C1 segment of cervical spinal cord (tissue), 14 donors: ENCODE results near the gene CARMIL3.
A peak's percentile ranks its signal among the peaks of the same experiment; 100 is the strongest.
"Not testable (repeated sequence)": the region's sequence is repeated elsewhere in the genome, so short reads cannot be mapped to it uniquely, and the experiment has no call there.

Experiments used
- DNase-seq, 14 donors: peaks; one replicate each; lab custom pipeline; 2025; lab: John Stamatoyannopoulos, UW

Gene CARMIL3

DNA sequence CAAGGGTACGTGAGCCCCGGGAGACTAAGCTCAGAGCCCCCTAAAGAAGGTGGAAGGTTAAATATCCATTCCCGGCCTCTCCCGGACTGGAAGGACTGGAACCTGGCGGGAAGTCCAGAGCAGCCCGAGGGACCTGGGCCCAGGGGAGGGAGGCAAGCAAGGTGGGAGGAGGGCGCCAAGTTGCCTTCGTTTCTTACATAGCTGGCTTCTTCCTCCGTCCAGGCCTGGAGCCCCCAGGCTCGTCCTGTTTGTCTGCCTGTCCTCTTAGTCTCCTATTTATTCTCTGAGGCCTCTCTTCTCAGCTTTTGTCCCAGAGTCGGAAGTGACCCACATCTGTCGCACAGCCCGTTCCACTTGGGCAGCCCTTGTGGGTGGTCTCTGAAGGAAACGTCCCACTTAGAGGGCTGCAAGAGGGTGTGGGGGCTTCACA, 43.0 kb downstream of the CARMIL3 start:
- peak in 3 of 14 donors; percentile 30 to 52 (median 41) for DNase-seq

- DNase-seq, result peak in 6 of 14 donors; percentile 14 to 47 (median 34)
These were observed 43.7 kb downstream of the CARMIL3 start for GRCh38 chr14:24095271-24096068.

DNA sequence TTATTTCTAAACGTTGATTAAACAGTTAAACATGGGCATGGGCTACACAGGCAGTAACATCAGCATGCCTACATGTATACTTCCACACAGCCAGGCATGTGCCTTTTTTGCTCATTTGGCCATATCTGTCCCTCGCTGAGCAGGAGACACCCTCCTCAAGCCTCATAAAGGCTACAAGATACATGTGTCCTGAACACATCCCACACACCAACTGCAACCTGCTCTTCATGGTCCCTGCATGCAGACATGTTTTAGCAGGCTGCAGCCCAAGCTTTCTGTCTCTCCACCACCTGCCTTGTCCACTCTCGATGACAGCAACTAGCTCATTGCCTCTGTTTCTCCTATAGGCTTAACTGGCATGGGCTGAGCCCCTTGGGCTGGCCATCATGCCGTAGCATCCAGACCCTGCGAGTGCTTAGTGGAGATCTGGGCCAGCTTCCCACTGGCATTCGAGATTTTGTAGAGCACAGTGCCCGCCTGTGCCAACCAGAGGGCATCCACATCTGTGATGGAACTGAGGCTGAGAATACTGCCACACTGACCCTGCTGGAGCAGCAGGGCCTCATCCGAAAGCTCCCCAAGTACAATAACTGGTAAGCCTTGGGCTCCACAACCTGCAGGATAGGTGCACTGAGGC, 44.9 kb downstream of the CARMIL3 start:
- no peak for DNase-seq

DNA sequence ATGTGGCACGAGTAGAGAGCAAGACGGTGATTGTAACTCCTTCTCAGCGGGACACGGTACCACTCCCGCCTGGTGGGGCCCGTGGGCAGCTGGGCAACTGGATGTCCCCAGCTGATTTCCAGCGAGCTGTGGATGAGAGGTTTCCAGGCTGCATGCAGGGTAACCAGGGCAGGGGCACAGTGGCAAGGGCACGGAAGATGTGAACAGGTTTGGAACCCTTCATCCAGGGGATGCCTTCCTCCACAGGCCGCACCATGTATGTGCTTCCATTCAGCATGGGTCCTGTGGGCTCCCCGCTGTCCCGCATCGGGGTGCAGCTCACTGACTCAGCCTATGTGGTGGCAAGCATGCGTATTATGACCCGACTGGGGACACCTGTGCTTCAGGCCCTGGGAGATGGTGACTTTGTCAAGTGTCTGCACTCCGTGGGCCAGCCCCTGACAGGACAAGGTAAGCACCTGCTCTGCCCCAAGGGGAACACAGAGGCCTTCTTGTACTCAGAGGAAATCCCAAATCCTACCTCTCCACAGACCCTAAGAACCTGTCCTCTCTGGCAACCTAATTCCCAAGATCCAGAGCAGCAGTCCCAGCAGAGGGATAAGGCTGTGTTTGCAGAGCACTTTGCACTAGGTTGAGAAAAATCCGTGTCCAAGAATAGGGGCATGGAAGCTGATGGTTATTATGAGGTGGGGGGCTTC, 46.6 kb downstream of the CARMIL3 start:
- no peak for DNase-seq

DNA sequence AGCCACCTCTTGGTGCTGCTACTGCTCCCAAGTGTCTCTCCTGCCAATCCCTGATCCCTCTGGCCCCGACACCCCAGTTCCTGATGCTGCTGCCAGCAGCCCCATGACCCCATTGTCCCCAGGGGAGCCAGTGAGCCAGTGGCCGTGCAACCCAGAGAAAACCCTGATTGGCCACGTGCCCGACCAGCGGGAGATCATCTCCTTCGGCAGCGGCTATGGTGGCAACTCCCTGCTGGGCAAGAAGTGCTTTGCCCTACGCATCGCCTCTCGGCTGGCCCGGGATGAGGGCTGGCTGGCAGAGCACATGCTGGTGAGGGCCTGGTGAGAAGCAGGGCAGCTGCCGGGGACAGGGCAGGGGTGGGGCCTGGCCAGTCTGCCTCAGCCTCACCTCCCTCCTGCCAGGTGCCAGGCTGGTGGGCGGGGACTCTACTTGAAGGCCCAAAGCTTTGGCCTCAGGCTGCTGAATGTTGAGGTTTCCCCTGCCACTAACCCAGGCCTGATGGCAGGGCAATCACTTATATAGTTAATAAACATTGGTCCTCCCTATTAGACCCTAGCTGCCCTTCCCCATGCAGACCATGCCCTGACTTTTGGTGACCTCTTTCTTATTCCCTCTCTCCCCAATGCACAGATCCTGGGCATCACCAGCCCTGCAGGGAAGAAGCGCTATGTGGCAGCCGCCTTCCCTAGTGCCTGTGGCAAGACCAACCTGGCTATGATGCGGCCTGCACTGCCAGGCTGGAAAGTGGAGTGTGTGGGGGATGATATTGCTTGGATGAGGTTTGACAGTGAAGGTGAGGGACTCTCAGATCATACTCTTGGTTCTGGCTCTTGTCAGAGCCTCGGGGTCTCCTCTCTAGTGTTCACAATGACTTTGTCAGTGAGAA, 47.4 kb downstream of the CARMIL3 start:
- DNase-seq, result peak in 6 of 14 donors; percentile 5 to 31 (median 16)

DNA sequence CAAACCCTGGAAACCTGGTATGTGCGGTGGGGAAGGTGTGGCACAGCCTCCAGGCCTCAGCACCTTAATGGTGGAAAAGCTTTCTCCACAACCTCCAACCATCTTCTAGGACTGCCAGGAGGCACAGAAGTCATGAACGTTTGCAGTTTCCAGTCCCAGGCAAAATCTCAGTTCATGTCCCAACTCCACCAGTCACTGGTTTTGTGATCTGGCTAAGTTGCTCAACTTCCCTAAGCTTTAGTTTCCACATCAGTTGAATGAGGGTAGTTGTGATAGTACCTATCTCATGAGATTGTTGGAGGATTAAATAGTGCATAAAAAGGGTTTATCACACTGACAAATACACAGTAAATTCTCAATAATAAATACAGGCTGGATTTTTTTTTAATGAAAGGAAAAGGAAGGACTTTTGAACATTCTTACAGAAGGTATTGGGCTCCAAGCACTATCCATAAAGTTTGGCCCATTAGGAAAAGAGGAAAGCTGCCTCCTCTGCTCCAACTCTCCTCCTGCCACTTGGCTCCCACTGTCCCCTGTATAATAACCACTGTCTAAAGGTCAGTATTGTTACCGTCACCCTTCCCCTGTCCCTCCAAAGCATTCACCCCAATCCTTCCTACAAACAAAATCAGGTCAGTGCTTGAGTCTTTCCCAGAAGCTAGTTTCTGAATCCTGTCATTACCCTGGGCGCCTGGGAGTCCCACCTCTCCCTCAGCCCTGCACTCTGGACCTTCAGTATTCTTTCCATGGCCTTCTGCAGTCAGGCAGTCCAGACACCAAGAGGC, 48.6 kb downstream of the CARMIL3 start:
- DNase-seq, result no peak

- no peak for DNase-seq
These were observed 49.2 kb downstream of the CARMIL3 start for GRCh38 chr14:24100982-24101494.

GRCh38 chr14:24102357-24103048, 50.7 kb downstream of the CARMIL3 start:
- no peak for DNase-seq

DNA sequence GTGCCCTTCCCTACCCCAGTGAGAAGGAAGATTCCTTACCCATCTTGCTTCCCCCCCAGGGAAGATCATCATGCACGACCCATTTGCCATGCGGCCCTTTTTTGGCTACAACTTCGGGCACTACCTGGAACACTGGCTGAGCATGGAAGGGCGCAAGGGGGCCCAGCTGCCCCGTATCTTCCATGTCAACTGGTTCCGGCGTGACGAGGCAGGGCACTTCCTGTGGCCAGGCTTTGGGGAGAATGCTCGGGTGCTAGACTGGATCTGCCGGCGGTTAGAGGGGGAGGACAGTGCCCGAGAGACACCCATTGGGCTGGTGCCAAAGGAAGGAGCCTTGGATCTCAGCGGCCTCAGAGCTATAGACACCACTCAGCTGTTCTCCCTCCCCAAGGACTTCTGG, 51.6 kb downstream of the CARMIL3 start:
- no peak for DNase-seq

- not testable (repeated sequence) for DNase-seq
These were observed 53.9 kb downstream of the CARMIL3 start for GRCh38 chr14:24105609-24106239.

DNA sequence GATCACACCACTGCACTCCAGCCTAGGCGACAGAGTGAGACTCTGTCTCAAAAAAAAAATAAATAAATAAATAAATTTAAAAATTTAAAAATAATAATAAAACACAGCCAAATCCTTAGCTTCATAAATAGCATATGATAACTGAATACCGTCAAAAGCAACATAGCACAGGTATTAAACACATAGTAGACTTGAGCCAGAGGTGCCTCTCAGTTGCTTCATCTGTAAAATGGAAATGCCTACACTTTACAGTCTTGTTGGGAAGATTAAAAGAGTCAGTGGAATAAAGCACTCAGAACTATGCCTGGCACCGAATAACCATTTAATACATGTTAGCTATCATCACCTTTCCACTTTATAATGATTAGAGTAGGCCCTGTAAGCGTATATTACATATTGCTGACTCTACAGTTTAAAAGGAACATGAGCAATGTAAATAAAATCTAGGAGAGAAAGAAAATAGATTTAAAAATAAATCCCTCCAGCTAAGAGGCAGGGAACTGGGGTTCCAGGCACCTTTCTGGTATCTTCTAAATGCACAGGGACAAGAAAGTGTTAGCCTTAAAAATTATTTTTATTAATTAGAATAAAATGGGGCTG, 55.0 kb downstream of the CARMIL3 start:
- DNase-seq, result no peak

DNA sequence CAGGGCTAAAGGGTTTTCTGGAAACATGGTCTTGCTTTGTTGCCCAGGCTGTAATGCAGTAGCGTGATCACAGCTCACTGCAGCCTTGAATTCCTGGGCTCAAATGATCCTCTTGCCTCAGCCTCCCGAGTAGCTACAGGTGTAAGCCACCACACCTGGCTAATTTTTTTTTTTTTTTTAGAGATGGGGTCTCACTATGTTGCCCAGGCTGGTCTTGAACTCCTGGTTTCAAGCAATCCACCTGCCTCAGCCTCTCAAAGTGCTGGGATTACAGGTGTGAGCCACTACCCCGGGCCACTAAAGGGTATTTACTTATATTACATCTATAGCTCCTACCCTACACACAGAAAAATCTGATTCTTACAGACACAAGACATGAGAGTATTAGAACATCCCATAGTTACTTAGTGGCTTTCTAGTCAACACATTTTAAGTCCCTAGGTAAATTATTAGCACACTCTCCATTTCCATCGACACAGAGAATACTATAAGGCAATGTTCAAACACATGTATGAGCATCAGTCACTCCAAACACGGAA, 56.6 kb downstream of the CARMIL3 start:
- no peak for DNase-seq

- no peak for DNase-seq
These were observed 58.3 kb downstream of the CARMIL3 start for GRCh38 chr14:24110060-24110459.

GRCh38 chr14:24110523-24110922, 58.7 kb downstream of the CARMIL3 start:
- no peak for DNase-seq

GRCh38 chr14:24113379-24113800, 61.6 kb downstream of the CARMIL3 start:
- no peak for DNase-seq

DNA sequence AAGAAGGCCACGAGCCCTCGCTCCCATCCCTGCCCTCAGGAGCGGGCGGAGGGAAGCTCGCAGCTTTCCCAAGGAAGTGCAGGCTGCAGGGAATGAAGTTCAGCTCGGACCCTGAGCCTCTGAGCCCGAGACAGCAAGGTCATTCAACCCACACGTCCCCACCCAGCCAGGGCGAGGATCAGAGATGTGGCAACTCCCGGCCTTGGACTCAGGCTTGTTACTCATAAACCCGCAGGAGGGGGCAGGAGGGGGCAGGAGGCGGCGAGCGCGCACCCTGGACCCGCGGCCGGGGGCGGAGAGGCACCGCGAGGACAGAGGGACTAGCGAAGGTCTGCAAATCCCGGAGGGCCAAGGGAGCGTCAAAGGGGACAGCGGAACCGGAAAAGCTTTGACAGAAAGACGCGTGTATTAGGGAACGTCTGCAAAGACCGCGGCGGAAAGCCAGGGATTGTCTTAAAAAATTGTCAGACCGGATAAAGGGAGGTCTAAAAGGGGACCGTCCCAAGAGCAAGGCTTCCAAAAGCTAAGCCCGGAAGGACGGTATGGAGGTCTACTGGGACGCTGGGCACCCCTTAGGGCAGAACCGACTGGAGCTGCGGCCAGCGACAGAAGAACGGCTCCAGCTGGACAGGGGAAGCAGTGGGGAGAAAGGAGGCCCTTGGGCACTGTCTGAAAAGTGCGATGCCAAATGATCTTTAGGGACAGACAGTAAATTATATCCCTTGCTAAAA, 62.2 kb downstream of the CARMIL3 start:
- peak in 13 of 14 donors; percentile 59 to 98 (median 89) for DNase-seq

- peak; percentile 96 to 100 (median 100) for DNase-seq
These were observed 63.0 kb downstream of the CARMIL3 start, which contains the start of the genes DCAF11 and NRL for GRCh38 chr14:24114532-24115421. Gene DCAF11 (plus strand): TSS chr14:24114777. CDS start chr14:24115595, 818 bp downstream. Gene NRL (minus strand): TSS chr14:24114949. CDS start chr14:24082848, 32,101 bp downstream.
